Measurements from ENCODE around the gene NHLRC2.
"Not testable (repeated sequence)": the region's sequence is repeated elsewhere in the genome, so short reads cannot be mapped to it uniquely, and the experiment has no call there.

NHLRC2 gene

GRCh38 chr10:113937756-113938155, 83.3 kb downstream of the NHLRC2 start:
- no peaks in the 10 kb centered on the region for H3K36me3 Mint-ChIP-seq (ENCODE audit: insufficient read depth)
- no peak for DNase-seq (ENCODE audit: low spot score in 2 of 2)
- peaks cover 25% of the 10 kb centered on the region for H3K27me3 Mint-ChIP-seq
- H3K9me3 Mint-ChIP-seq = no peaks in the 10 kb centered on the region
- no peak overlapping the region for H3K4me3 Mint-ChIP-seq
- H3K4me1 Mint-ChIP-seq = no peaks in the 10 kb centered on the region
- no peak overlapping the region for H3K27ac Mint-ChIP-seq (ENCODE audit: low read depth)
- ATAC-seq (replicated peaks; ENCODE audit: extremely low read depth, poor library complexity, severe bottlenecking) = no peak

- no peaks in the 10 kb centered on the region for H3K36me3 Mint-ChIP-seq (ENCODE audit: insufficient read depth)
- H3K27me3 Mint-ChIP-seq = peaks cover 25% of the 10 kb centered on the region
- H3K9me3 Mint-ChIP-seq = no peaks in the 10 kb centered on the region
- H3K4me3 Mint-ChIP-seq = no peak overlapping the region
- no peak overlapping the region for H3K27ac Mint-ChIP-seq (ENCODE audit: low read depth)
- no peaks in the 10 kb centered on the region for H3K4me1 Mint-ChIP-seq
- ATAC-seq (replicated peaks; ENCODE audit: extremely low read depth, poor library complexity, severe bottlenecking) (no peak), DNase-seq (ENCODE audit: low spot score in 2 of 2) (no peak)
Measured at GRCh38 chr10:113939212-113939860, 84.9 kb downstream of the NHLRC2 start.

GRCh38 chr10:113941140-113941539, 86.7 kb downstream of the NHLRC2 start:
- no peak for ATAC-seq (replicated peaks; ENCODE audit: extremely low read depth, poor library complexity, severe bottlenecking)
- H3K4me1 Mint-ChIP-seq = no peaks in the 10 kb centered on the region
- H3K27me3 Mint-ChIP-seq = peaks cover 25% of the 10 kb centered on the region
- no peaks in the 10 kb centered on the region for H3K9me3 Mint-ChIP-seq
- no peaks in the 10 kb centered on the region for H3K36me3 Mint-ChIP-seq (ENCODE audit: insufficient read depth)
- no peak overlapping the region for H3K27ac Mint-ChIP-seq (ENCODE audit: low read depth)
- no peak overlapping the region for H3K4me3 Mint-ChIP-seq
- no peak for DNase-seq (ENCODE audit: low spot score in 2 of 2)

- peaks cover 23% of the 10 kb centered on the region for H3K27me3 Mint-ChIP-seq
- not testable (repeated sequence) for H3K4me3 Mint-ChIP-seq
Measured at GRCh38 chr10:113943196-113943595, 88.7 kb downstream of the NHLRC2 start.

GRCh38 chr10:113945075-113945686, 90.7 kb downstream of the NHLRC2 start:
- no peak overlapping the region for H3K27ac Mint-ChIP-seq (ENCODE audit: low read depth)
- no peaks in the 10 kb centered on the region for H3K9me3 Mint-ChIP-seq
- H3K27me3 Mint-ChIP-seq = peaks cover 8% of the 10 kb centered on the region
- H3K4me3 Mint-ChIP-seq = no peak overlapping the region
- no peak for DNase-seq (ENCODE audit: low spot score in 2 of 2)
- no peaks in the 10 kb centered on the region for H3K36me3 Mint-ChIP-seq (ENCODE audit: insufficient read depth)
- ATAC-seq (replicated peaks; ENCODE audit: extremely low read depth, poor library complexity, severe bottlenecking) = no peak
- H3K4me1 Mint-ChIP-seq = no peaks in the 10 kb centered on the region

More at GRCh38 chr10:113943196-113943595, 88.7 kb downstream of the NHLRC2 start:
- H3K4me1 Mint-ChIP-seq; H3K36me3 Mint-ChIP-seq (ENCODE audit: insufficient read depth); ATAC-seq (replicated peaks; ENCODE audit: extremely low read depth, poor library complexity, severe bottlenecking); H3K9me3 Mint-ChIP-seq; H3K27ac Mint-ChIP-seq (ENCODE audit: low read depth); DNase-seq (ENCODE audit: low spot score in 2 of 2): not testable (repeated sequence)

GRCh38 chr10:113945687-113946085, 91.2 kb downstream of the NHLRC2 start:
- no peaks in the 10 kb centered on the region for H3K9me3 Mint-ChIP-seq
- peaks cover 8% of the 10 kb centered on the region for H3K27me3 Mint-ChIP-seq
- no peak overlapping the region for H3K4me3 Mint-ChIP-seq

GRCh38 chr10:113947184-113948041, 93.0 kb downstream of the NHLRC2 start:
- ATAC-seq (replicated peaks; ENCODE audit: extremely low read depth, poor library complexity, severe bottlenecking) (no peak), DNase-seq (ENCODE audit: low spot score in 2 of 2) (no peak)
- Mint-ChIP-seq H3K27ac (ENCODE audit: low read depth) (no peak overlapping the region), H3K4me1 (no peaks in the 10 kb centered on the region), H3K4me3 (no peak overlapping the region), H3K9me3 (no peaks in the 10 kb centered on the region), H3K27me3 (no peaks in the 10 kb centered on the region), H3K36me3 (ENCODE audit: insufficient read depth) (no peaks in the 10 kb centered on the region)

More at GRCh38 chr10:113945687-113946085, 91.2 kb downstream of the NHLRC2 start:
- Mint-ChIP-seq H3K4me1 (no peaks in the 10 kb centered on the region), H3K36me3 (ENCODE audit: insufficient read depth) (no peaks in the 10 kb centered on the region), H3K27ac (ENCODE audit: low read depth) (no peak overlapping the region)
- DNase-seq (ENCODE audit: low spot score in 2 of 2) (no peak), ATAC-seq (replicated peaks; ENCODE audit: extremely low read depth, poor library complexity, severe bottlenecking) (no peak)

GRCh38 chr10:113948048-113948447, 93.6 kb downstream of the NHLRC2 start:
- H3K27ac Mint-ChIP-seq (ENCODE audit: low read depth) = no peak overlapping the region
- no peaks in the 10 kb centered on the region for H3K27me3 Mint-ChIP-seq
- no peaks in the 10 kb centered on the region for H3K9me3 Mint-ChIP-seq
- ATAC-seq (replicated peaks; ENCODE audit: extremely low read depth, poor library complexity, severe bottlenecking) (no peak), DNase-seq (ENCODE audit: low spot score in 2 of 2) (no peak)
- no peaks in the 10 kb centered on the region for H3K36me3 Mint-ChIP-seq (ENCODE audit: insufficient read depth)
- no peak overlapping the region for H3K4me3 Mint-ChIP-seq
- H3K4me1 Mint-ChIP-seq = no peaks in the 10 kb centered on the region

GRCh38 chr10:113950268-113950667, 95.8 kb downstream of the NHLRC2 start:
- H3K4me3 Mint-ChIP-seq = no peak overlapping the region
- no peak overlapping the region for H3K27ac Mint-ChIP-seq (ENCODE audit: low read depth)
- no peaks in the 10 kb centered on the region for H3K4me1 Mint-ChIP-seq
- H3K27me3 Mint-ChIP-seq = no peaks in the 10 kb centered on the region
- H3K9me3 Mint-ChIP-seq = no peaks in the 10 kb centered on the region
- no peaks in the 10 kb centered on the region for H3K36me3 Mint-ChIP-seq (ENCODE audit: insufficient read depth)
- DNase-seq (ENCODE audit: low spot score in 2 of 2) = no peak
- no peak for ATAC-seq (replicated peaks; ENCODE audit: extremely low read depth, poor library complexity, severe bottlenecking)

GRCh38 chr10:113953505-113954272, 99.2 kb downstream of the NHLRC2 start:
- no peak overlapping the region for H3K27ac Mint-ChIP-seq (ENCODE audit: low read depth)
- ATAC-seq (replicated peaks; ENCODE audit: extremely low read depth, poor library complexity, severe bottlenecking) = no peak
- no peaks in the 10 kb centered on the region for H3K27me3 Mint-ChIP-seq
- H3K4me3 Mint-ChIP-seq = no peak overlapping the region
- H3K36me3 Mint-ChIP-seq (ENCODE audit: insufficient read depth) = no peaks in the 10 kb centered on the region
- peaks cover 1% of the 10 kb centered on the region for H3K4me1 Mint-ChIP-seq
- no peak for DNase-seq (ENCODE audit: low spot score in 2 of 2)
- no peaks in the 10 kb centered on the region for H3K9me3 Mint-ChIP-seq

- no peak for ATAC-seq (replicated peaks; ENCODE audit: extremely low read depth, poor library complexity, severe bottlenecking)
- Mint-ChIP-seq H3K9me3 (no peaks in the 10 kb centered on the region), H3K36me3 (ENCODE audit: insufficient read depth) (no peaks in the 10 kb centered on the region), H3K4me3 (no peak overlapping the region), H3K27ac (ENCODE audit: low read depth) (no peak overlapping the region), H3K4me1 (peaks cover 9% of the 10 kb centered on the region), H3K27me3 (no peaks in the 10 kb centered on the region)
- DNase-seq (ENCODE audit: low spot score in 2 of 2) = no peak
Measured at GRCh38 chr10:113954409-113954808, 99.9 kb downstream of the NHLRC2 start.

- Mint-ChIP-seq H3K27ac (ENCODE audit: low read depth) (no peak overlapping the region), H3K36me3 (ENCODE audit: insufficient read depth) (peaks cover 16% of the 10 kb centered on the region), H3K4me1 (peaks cover 33% of the 10 kb centered on the region), H3K4me3 (no peak overlapping the region), H3K9me3 (no peaks in the 10 kb centered on the region), H3K27me3 (no peaks in the 10 kb centered on the region)
- no peak for ATAC-seq (replicated peaks; ENCODE audit: extremely low read depth, poor library complexity, severe bottlenecking)
- no peak for DNase-seq (ENCODE audit: low spot score in 2 of 2)
Measured at GRCh38 chr10:113957013-113957412, 102.6 kb downstream of the NHLRC2 start.

Measured in central memory CD8-positive, alpha-beta T cell (primary cell).